HG02973 (cell line): Measurements from ENCODE around the gene FAM193A.
"Not testable (repeated sequence)": the region's sequence is repeated elsewhere in the genome, so short reads cannot be mapped to it uniquely, and the experiment has no call there.

Experiments
- ATAC-seq: cut with Tn5 transposase; IDR thresholded peaks from one replicate; pipeline ENCODE4 v1.9.1; 2021; ENCODE audit warnings: moderate library complexity; ENCODE audit not compliant: unreplicated experiment

The FAM193A gene

DNA sequence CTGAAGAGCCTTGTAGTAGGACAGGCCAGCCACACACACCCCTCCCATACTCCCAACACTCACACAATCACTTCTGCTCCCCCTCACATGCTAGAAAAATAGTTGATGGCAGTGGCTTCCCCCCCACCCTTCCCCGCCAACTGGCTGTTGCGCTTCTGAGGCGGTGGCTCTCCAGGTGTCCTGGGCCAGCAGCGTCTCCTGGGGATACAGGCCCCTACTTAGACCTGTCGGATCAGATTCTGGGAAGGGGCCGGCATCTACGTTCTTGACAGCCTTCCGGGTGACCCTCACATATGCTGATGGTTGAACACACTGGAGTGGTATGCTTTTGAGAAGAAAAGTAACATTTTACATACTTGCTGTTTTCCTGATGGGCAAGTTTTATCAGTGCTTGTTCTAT lies 179.8 kb downstream of the FAM193A start:
- no peak for ATAC-seq

DNA sequence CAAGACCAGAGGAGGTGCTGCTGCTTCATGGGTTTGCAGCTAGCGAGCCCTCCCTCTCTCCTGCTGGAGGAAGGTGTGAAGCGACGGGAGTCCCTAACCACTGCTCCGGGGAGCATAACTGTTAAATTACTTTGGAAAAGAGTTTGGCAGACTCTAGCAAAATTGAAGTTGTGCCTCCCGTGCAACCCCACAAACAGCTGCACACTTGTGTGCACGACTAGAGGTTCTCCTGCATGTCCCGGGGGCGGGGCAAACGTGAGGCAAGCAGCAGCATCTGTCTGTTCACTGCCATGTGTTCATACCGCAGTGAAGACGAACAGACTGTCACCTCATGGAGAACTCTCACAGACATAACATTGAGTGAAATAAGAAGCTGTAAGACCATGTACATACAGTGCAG lies 185.1 kb downstream of the FAM193A start:
- no peak for ATAC-seq

DNA sequence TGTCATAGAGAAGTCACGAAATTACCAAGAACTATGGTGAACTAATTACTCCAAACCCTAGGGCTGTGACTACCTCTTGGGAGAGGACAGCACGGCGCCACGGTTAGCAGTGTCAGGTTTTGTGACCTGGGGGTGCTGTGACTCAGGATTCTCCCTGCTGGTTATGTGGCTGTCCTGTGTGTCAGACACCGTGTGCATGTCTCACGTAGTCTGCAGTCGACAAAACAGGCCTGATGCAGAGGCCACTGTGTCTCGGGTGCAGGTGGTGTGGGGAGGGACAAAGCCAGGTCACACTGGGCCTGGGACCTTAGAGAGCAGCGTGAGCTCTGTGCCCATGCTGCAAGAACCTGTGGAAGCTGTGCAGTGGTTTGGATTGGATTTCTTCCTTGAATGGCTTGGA lies 185.6 kb downstream of the FAM193A start:
- no peak for ATAC-seq

DNA sequence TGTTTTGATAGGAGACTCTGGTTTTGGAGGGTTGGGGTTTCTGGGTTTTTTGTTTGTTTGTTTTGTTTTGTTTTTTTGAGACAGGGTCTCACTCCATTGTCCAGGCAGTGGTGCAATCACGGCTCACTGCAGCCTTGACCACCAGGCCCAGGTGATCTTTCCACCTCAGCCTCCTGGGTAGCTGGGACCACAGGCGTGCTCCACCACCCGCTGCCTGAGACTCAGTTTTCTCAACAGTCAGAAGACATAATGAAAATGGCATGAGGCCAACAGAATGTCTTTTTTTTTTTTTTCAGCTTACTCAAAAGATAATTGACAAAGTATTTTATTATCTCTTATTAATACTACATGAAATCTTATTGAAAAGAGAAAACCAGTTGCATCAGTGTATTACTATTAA lies 187.3 kb downstream of the FAM193A start:
- no peak for ATAC-seq

DNA sequence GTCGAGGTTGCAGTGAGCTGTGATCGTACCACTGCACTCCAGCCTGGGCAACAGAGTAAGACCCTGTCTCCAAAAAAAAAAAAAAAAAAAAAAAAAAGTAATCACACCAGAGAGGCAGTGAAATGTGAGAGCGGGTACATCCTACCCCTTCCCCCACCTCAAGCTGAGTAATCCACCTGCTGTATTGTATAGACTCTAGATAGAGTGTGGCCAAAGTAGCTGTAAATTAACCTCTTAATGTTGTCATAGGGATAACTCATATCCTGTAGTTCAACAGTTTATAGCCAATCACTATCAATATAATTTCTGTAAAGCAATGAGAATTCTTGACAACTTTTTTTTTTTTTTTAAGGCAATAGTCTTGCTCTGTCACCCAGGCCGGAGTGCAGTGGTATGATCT lies 188.9 kb downstream of the FAM193A start:
- ATAC-seq: no peak

DNA sequence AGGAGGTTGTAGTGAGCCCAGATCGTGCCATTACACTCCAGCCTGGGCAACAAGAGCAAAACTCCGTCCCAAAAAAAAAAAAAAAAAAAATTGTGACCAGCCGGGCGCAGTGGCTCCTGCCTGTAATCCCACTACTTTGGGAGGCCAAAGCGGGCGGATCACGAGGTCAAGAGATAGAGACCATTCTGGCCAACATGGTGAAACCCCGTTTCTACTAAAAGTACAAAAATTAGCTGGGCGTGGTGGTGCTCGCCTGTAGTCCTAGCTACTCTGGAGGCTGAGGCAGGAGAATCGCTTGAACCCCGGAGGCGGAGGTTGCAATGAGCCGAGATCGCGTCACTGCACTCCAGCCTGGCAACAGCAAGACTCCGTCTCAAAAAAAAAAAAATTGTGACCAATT lies 190.4 kb downstream of the FAM193A start:
- ATAC-seq: not testable (repeated sequence)

DNA sequence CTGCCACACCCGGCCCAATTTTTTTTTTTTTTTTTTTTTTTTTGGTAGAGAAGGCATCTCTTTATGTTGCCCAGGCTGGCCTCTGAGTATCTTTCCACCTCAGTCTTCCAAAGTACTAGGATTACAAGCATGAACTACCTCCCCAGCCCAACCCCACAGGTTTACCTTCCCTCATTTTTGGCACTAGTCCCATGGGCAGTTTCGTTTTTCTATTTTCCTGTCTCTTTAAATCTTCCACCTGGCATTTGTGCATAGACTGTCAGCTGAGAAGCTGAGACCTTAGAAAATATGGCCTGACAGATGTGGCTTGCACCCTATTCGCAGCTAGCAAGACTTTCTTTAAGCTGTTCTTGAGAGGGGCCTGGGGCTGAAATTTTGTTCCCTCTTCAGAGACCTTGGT lies 191.8 kb downstream of the FAM193A start:
- ATAC-seq: no peak

DNA sequence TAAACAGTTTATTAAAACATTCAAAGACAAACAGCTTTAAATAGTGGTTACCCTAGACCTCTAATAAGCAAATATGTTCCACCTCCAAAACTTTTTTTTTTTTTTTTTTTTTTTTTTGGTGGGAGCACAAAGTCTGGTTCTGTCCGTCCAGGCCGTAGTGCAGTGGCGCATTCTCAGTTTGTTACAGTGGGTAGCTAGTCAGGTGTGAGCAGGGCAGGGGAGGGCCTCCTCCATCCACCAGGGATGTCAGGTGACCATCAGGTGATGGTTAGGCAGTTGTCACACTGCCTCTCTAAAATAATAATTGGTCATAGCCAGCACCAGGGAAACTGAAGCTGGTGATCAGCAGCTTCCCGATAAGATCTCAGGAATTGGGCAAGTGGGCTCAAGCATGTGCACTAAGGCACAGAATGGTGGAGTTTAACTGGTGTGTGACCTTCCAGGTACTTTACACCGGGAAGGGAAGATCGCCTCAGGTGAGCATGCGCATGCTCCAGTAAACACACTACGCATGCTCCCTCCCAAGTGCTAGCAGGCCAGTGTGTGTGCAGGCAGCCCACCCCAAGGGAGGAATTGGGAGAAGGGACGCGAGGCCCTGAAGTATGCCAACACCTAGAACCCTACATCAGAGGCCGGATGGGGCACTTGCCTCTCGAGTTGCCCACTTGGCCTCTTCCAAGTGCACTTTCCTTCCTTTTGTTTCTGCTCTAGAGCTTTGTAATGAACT lies 192.5 kb downstream of the FAM193A start:
- ATAC-seq: no peak

DNA sequence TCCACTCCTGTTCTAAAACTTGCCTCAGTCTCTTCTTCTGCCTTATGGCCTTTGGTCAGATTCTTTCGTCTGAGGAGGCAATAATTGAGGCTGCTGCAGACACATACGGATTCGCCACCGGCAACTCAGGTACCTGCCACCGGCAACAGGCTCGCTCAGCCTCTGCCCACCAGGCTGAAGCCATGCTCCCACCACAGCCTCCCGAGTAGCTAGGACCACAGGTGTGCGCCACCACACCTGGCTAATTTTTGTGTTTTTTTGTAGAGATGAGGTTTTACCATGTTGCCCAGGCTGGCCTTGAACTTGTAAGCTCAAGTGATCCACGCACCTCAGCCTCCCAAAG lies 193.1 kb downstream of the FAM193A start:
- ATAC-seq: no peak

DNA sequence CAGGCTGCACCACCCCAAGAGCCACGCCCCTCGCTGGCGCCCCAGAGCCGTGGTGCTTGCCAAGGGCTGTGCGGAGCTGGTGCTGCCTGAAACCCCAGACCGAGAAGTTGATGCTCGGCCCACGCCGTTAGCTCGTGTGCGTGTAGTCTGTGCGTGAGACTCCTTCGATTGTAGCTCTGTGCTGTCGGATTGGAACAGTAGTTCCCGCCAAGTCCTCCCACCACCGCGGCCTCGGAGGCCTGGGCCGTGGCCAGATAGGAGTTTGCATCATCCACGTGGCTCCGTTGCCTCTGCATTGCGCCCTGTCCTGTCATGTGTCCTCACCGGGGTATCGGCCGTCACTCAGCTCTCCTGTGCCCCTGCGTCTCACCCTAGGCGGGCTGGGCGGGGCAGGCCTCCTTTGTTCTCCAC lies 195.5 kb downstream of the FAM193A start:
- ATAC-seq: no peak

DNA sequence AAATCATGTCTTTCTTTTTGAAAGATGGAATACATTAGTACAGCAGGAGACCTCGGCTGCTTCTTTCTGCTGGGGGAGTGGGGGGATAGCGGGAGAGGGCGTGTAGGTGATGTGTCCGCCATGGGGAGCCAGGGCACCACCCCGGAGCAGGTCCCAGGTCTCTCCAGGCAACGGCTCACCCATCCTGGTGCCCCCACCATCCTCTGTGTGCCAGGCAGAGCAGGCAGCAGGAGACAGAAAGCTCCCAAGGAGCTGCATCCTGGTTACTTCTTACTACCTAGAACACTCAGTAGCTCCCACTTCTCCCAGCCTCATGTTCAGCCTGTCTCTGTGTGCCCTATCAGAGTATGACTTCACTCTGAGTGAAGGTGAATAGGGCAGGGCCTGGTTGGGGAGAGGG lies 196.1 kb downstream of the FAM193A start:
- ATAC-seq: no peak

DNA sequence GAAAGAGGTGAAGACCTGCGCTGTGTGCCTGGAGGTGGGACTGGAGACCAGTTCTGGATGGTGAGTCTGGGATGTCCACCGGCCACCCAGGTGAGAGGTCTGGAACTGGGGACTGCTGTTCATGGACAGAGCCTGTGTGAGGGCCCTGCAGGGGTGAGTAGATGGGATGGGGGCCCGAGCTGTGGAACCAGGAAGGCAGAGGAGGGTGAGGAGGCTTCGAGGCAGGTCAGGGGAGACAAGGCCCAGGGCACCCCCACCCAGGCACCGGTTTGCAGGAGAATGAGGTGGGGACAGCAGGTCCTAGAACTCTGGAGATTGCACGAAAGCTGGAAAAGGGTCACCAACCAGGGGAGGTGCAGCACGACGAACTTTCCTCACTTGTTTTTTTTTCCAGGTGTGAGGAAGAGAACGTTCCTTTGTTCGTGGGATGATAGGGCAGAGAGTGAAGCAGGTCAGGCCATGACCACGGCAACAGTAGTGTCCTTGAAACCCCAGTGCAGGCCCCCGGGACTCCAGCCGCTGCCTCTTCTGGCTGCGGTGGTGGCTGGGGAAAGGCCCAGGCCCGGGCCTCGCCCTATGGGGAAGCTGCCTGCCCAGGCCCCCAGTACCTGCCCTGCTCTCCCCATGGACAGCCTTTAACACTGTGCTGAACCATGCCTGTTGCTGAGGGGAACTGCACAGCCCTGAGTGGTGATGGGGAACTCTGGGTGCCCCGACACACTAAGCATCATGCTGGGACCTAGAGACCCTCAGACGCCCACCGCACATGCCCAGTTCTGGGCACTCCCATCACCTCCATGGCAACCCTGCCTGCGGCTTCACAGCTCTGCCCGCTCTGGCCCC lies 196.8 kb downstream of the FAM193A start:
- ATAC-seq: no peak

DNA sequence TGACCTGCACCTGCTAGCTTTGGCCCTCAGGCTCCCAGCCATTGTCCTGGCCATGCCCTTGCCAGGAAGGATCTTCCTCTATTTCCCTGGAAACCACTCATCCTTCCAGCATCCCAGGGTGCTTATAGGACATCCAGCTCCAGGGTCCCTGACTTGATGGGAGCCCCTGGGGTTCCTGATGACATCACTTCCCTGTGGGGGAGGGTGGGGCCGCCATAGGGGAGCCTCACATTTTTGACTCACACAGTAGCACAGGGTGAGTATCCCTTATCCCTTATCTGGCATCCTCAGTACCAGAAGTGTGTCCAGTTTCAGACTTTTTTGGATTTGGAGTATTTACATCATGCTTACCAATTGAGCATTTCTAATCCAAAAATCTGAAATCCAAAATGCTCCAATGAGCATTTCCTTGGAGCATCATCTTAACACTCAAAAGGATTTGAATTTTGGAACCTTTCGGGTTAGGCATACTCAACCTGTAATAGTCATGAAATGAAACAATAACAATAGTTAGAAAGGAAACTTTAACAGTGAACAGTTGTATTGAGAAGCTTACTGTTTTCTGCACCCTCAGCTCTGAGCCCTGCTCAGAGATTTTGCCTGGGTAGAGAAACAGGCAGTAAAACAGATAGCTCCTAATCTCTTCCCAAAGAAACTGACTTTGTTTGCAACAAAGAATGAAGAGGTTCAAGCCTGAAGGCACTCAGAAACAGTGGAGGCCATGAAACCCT lies 197.6 kb downstream of the FAM193A start:
- ATAC-seq: no peak

DNA sequence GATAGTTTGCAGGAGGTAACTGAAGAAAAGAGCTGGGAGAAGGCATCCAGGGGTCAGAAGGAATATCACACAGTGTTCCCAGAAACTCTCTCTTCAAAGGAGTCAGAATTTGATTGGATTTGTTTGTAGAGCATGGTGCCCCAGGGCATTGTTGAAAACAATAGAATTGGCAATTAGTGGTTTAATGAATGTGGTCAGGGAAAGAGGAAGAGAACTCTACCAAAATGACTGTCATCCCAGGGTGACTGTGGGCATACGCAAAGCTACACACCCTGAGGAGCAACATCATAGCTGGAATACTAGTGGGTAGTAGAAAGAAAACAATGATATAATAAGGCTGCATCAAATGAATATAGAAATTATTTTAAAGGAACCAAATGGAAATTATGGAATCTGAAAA lies 198.2 kb downstream of the FAM193A start:
- ATAC-seq: no peak

DNA sequence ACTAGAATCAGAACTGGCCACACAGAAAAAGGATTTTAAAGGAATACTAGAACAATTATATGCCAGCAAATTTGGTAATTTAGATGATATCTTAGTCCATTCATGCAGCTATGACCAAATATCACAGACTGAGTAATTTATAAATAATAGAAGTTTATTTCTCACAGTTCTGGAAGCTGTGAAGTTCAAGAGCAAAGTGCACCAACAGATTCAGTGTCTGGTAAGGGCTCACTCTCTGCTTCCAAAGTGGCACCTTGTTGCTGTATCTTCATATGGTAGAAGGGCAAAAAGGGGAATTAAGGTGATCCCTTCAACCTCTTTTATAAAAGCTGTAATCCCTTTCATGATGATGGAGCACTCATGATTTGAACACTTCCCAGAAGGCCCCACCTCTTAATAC lies 199.4 kb downstream of the FAM193A start:
- no peak for ATAC-seq

DNA sequence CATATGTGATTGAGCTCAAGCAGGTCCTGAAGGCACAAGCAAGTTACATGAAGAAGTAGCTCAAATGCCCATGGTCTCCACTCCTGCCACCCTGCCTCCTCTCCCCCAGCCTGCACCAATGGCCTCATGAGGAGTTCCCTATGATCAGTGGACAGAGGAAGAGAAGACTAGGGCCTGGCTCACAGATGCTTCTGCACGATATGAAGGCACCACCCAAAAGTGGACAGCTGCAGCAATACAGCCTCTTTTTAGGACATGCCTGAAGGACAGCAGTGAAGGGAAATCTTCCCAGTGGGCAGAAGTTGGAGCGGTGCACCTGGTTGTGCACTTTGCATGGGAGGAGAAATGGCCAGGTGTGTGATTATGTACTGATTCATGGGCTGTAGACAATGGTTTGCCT lies 201.8 kb downstream of the FAM193A start:
- not testable (repeated sequence) for ATAC-seq

DNA sequence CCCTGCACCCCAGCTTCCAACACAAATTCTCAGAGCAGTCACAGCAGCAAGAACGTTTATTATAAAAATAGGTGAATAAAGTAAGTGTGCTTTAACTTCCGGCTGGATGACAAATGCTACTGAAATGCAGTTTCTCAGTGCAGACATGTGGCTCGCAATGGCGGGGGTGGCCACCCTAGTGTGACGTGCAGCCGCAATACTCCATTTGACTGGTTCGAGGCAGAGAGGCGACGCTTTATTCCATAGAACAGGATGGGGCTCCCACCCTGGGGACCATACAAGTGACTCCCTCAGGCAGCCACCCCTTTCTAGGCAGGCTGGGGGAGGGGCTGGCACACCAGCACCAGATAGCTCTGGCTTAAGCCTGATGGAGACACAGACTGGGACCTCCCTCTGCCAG lies 205.2 kb downstream of the FAM193A start:
- ATAC-seq: no peak

DNA sequence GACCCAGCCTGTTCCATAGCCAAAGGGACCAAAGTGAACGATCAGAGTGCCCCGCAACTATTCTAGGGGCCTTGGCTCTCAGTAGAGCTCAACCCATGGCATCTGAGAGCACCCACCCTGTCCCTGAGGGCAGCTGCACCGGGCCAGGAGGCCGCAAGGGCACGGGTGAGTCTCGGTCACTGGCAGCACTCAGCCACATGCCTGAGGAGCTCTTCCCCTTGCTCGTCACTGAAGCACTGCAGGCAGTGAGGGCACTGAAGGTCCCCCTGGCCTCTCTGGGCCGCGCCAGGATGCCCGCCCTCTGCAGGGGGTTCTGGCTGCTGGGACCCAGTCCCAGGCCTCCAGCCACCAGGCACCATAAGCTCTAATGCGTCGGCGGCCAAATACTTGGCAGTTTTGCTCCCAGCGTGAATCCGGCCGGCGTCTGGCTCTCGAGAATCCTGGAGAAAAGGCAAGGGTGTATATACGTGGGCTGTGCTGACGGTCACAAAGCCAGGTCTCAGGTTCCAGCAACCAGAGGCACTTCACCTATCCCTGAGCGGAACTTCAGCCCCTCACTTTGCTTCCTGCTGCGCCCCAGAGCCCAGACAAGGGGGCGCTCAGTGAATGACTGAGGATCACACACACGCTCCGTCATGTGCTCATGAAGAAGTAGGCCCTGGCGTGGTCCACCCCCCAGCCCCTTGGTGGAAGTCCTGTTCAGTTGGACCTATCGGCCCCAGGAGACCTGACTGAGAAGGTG lies 205.8 kb downstream of the FAM193A start:
- no peak for ATAC-seq

DNA sequence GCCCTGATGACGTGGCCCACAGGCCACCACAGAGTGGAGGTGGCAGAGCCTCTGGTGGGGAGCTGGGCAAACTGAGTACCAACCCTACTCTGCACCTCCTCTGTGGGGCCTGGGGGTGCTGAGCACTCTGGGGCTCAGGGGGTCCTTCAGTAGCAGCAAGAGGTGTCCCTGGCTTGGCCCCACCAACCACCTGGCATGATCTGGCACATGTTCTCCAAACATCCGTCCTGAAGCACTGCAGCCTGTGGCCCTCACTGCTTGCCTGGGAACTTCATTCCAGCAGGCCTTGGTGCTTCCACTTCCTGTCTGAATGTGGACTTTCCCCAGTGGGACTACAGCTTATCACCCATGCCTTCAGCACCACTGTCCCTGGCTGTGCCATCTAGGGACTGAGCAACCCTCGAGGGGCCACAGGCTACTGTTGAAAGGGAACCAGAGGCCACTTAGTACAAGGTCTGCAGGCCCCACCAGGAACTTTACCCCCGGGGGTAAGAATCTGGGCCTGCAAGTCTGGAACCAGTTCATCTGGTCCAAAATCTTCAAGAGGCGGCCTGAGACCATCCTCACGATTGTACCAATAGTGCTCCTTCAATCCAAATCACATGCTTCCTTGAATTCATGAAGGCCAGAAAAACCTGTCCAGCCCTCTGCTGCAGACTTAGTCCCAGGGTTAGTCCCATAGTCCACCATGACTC lies 206.5 kb downstream of the FAM193A start:
- ATAC-seq: no peak
